G401.6 (cell line): ENCODE results near the gene CAMSAP1.

Experiments
- FAIRE-seq: peaks from 2 replicates; lab custom pipeline; 2012; peaks lifted over from hg19 to GRCh38; lab: Jason Lieb, UNC

The CAMSAP1 gene

DNA sequence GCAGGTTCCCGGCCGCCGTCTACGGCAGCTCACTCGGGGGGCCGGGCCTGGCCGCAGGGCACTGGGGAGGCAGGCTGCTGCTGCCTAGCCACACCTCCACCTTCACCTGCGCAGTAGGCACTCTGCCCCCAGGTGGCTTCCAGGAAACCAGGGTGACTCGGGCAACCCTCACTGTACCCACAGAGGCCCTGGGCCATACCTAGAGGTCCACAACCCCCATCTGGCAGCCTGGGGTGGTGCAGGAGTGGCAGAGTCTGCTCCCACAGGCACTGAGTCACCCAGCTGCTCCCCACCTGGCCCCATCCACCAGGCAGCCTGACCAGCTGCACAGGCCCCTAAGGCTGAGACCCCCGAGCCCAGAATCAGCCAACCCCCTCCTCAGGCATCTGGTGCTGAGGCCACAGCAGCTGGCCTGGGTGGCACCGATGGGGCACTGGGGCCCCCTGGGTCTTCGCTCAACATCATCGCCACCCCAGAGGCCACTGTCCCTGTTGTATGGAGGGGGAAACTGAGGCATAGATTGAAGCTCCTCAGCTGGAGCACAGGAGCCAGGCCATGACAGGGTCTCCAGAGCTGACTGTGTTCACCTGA is 135.2 kb downstream of the CAMSAP1 start:
- FAIRE-seq: no peak

DNA sequence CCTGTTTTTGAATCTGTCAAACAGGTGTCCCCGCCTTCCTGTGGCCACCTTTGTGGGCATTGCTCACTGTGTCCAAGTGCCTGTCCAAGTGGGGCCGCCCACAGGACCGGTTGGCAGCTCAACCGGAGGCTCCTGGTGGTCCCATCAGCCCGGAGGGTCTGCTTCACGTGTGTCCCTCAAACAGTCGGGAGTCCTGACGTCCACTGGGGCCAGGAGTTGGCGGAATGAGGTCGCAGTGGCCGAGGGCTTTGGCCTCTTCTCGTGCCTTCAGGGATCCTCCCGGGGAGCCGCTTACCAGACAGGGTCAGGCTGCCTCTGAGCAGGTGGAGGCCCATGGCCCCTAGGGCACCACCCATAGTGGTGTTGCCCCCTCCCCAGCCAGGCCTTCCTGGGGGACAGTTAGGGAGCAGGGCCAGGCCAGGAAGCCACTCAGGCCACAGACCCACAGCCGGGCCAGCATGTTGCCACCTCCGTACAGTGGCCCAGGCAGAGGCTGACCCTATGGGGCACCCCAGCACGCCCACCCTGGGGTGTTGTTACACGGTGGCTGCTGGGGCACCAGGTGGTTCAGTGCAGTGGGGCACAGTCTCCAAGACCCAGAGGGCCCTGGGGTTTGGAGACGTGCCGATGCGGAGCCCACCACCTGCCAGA is 135.8 kb downstream of the CAMSAP1 start:
- FAIRE-seq: no peak

DNA sequence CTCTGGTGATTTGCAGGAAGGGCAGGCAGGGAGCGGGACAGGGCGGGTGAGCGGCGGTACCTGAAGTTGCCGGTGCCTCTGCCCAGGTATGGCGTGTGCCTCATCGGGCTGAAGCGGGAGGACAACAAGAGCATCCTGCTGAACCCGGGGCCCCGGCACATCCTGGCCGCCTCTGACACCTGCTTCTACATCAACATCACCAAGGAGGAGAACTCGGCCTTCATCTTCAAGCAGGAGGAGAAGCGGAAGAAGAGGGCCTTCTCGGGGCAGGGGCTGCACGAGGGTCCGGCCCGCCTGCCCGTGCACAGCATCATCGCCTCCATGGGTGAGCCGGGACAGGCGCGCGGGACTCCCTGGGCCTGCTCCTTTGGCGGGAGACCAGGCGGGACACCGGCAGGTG is 136.6 kb downstream of the CAMSAP1 start:
- no peak for FAIRE-seq

DNA sequence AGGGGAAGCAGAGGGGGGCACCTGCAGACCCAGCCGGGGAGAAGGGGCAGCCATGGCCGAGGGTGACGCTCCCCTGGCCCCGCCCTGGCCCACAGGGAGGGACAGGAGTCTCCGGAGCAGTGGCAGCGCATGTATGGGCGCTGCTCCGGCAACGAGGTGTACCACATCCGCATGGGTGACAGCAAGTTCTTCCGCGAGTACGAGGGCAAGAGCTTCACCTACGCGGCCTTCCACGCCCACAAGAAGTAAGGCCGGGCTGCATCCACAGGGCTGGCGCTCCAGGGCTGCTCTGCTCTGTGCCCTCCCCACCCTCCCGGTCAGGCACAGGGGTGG is 137.2 kb downstream of the CAMSAP1 start:
- FAIRE-seq: no peak

DNA sequence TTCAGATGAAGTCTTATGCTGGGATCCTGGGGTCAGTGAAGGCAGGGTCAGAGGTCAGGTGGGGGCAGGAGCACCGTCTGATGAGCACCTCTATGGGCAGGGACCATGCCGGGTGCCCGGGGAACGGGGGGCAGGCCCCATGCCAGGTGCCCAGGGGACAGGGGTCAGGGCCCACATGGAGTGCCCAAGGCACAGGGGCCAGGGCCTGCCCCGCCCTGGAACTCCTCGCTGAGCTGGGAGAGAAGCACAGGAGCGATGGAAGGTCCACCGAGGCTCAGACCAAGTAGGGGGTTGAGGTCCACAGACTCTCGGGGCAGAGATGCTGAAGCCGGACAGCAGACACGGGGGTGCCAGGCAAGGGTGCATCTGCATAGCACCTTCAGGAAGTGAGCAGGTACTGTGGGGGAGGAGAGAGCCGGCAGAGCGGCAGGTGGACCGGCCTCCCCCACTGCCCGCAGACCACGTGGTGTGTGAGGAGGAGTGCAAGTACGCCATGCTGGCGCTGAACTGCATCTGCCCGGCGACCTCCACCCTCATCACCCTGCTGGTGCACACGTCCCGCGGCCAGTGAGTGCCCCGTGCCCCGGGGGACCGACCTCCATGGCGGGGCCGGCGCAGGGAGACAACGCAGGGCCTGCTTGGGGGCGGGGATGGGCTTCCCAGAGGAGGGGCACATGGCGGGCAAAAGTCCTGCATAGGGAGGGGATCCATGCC is 137.7 kb downstream of the CAMSAP1 start:
- FAIRE-seq: no peak

DNA sequence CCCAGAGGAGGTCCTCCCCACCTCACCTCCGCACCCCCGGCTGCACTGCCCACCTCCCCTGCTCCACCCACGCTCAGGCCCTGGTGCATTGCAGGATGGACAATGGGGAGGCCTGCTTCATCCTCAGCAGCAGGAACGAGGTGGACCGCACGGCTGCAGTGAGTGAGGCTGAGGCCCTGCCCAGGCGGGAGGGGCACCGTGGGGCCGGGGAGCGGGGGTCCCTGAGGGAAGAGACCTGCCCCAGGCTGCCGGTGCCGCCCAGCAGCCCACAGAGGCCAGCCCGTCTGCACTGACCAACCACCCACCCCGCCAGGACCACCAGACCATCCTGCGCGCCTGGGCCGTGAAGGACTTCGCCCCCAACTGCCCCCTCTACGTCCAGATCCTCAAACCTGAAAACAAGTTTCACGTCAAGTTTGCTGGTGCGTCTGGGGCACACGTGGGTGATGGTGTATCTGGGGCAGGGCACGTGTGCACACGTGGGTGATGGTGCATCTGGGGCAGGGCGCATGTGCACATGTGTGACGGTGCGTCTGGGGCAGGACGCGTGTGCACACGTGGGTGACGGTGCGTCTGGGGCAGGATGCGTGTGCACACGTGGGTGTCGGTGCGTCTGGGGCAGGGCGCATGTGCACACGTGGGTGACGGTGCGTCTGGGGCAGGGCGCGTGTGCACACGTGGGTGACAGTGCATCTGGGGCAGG is 138.7 kb downstream of the CAMSAP1 start:
- no peak for FAIRE-seq

DNA sequence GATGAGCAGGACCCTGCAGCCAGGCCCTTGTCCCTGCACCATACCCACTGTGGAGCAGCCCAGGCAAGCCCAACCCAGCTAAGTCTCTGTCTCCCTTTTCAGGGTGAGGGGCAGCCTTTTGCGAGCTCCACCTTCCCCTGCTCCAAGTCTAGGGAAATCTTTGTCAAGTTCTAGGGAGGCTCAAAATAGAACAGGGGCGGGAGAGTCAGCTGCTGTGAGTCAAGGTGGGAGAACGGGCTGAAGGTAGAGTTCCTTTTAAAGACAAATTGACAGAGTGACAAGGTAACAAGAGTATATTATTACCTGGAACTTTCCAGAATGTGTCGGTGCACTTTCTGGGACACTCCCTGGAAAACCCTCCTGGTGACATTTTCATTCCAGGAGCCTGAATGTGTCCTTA is 140.6 kb downstream of the CAMSAP1 start:
- no peak for FAIRE-seq

DNA sequence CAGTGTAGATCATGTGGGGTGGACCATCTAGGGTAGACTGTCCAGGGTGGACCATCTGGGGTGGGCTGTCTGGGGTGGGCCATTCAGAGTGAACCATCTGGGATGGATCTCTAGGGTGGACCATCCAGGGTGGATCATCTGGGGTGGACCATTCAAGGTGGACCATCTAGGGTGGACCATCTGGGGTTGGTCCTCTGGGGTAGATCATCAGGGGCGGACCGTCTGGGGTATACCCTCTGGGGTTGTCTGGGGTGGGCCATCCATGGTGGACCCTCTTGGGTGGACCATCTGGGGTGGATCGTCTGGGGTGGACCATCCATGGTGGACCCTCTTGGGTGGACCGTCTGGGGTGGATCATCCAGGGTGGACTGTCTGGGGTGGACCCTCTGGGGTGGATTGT is 141.1 kb downstream of the CAMSAP1 start:
- no peak for FAIRE-seq

DNA sequence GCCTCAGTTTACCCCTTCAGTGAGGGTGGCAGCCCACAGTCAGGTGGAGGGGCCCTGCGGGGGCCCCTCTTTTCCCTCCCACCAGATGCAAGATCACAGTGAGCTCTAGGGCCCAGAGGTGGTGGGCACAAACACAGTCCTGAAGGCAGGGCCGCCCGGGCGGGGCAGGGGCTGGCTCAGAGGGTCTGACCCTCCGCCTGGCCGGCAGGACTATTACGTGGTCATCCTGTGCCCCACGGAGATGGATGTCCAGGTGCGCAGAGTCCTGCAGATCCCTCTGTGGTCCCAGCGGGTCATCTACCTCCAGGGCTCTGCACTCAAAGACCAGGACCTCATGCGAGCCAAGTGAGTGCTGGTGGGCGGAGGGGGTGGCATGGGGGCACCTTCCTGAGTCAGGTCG is 141.9 kb downstream of the CAMSAP1 start:
- FAIRE-seq: no peak

DNA sequence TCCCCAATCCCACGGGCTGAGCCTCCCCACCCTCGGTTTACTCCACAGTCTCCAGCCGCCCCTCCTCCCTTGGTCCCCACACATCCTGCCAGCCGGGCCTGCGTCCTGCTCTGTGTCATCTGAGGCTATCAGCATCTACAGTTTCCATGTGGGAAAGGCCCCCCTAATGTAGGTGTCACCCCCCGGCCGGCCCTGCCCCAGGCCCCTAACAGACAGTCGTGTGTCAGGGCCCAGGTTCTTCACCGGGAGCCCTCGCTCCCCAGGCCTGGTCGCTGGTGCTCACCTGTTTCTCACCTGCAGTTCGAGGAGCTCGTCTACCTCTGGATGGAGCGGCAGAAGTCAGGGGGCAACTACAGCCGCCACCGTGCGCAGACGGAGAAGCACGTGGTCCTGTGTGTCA is 142.6 kb downstream of the CAMSAP1 start:
- no peak for FAIRE-seq

DNA sequence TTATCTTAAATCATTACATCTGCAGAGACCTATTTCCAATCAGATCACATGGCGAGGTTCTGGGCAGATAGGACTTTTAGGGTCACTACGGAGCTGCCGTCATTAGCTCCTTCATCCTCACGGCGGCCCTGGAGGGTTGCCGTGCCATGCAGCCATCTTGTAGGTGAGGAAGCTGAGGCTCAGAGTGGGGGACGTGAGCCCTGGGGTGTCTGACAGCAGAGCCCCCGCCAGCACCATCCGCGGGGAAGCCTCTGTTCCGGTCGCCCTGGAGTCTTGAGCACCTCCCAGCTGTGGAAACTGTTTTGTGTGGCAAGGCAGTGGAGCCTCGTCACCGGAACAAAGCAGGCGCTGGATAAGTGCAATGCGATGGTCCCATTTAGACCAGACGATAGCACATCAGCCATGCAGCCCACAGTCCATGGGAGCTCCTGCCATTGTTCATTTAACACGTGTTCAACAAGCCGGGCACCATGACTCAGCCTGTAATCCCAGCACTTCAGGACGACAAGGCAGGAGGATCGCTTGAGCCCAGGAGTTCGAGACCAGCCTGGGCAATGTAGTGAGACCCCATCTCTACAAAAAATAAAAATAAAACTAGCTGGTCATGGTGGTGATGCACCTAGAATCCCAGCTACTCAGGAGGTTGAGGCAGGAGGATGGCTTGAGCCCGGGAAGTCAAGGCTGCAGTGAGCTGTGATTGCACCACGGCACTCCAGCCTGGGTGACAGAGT is 143.5 kb downstream of the CAMSAP1 start:
- FAIRE-seq: no peak

DNA sequence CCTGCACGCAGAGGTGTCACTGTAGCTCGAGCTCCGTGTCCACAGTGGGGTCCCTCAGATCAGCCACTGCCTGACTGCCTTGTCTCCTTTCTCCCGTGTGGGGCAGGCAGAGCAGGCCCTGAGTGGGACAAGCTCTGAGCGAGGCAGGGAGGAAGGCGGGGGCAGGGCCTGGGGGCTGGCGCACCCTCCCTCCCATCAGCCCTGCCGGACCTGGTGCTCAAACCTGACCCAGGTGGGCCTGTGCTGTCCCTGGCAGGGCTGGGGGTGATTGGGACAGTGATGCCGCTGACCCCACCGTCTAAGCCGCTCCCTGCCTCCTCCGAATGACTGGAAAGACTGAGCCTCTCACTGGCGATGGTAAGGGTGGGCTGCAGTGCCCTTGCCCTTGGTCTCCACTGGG is 144.4 kb downstream of the CAMSAP1 start:
- no peak for FAIRE-seq

DNA sequence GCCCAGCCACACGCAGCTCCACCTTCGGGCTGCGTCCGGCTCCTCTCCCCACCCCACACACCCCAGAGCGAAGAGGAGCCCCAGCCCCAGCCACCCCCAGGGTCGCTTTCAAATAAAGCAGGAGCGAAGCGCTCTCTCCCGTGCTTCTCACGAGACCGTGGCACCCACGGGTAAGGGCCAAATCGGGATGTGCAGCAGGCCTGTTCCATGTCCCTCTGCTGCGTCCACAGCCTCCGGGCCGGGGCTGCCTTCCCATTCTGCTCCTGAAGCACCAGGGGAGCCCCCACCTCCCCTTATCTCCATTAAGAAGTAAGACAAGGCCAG is 145.5 kb downstream of the CAMSAP1 start:
- no peak for FAIRE-seq

DNA sequence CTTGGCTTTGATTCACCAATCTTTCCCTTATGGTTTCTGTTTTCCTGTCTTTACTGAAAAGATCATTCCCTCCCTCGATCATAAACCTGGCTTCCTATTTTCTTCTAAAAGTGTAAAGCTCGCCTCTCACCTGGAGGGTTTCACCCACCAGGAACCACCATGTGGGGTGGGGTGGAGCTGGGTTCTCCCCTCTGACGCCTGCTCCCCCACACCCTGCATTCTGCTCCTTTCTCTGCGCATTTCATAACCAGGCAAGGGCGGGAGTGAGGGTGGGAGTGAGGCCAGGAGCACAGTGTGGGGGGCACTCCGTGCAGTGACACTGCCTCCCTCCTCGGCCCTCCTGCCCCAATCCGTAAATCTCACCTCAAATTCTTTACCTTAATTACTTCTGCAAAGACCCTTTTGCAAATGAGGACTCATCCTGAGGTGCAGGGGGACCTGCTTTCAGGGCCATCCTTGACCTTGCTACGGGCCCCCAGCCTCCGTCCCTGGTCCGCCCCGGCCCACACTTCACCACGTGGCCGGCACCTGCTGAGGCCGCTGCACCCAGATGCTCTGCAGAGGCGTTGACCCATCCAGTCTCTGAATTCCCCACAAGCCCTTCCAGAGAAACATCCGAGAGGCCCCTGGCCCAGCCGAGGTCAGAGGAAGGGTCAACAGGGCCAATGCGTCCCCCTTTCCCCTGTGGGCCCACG is 146.0 kb downstream of the CAMSAP1 start:
- FAIRE-seq: no peak

DNA sequence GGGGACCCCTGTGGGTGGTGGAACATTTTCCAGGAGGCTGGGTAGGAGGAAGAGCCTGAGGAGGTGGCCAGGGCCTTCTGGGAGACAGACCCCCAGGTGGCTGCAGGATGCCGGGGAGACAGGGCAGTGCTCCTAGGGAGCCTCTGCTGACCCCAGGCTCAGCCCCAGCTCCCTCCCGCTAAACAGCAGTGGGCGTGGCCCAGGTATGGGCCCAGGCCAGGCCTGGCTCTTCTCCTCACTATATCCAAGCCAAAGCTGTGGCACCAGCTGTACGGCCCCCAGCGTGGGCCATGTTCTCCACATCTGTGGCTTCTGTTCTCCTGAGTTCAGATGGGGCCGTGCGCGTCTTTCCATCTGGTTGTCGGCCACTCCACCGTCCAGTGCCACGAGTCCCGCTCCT is 146.9 kb downstream of the CAMSAP1 start:
- FAIRE-seq: no peak

DNA sequence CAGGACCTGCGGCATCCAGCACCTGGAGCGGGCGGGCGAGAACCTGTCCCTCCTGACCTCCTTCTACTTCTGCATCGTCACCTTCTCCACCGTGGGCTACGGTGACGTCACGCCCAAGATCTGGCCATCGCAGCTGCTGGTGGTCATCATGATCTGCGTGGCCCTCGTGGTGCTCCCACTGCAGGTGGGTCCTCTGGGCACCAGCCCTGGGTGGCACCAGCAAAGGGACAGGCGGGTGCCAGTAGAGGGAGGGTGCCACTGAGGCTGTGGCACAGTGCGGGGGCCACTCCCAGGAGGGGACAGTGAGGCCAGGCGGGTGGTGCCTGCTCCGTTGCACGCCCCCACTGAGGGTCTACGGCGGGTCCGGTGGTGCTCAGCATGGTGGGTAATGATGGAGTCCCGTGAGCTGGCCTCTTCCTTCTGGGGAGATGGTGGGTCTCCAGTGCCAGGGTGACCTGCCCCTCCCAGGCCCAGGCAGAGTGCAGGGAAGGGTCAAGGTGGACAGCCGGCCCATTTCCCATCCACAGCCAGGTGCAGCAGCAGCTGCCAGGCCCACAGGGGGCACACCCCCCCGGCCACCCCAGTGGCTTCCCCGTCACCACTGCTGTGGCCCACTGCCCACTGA is 147.6 kb downstream of the CAMSAP1 start:
- no peak for FAIRE-seq

DNA sequence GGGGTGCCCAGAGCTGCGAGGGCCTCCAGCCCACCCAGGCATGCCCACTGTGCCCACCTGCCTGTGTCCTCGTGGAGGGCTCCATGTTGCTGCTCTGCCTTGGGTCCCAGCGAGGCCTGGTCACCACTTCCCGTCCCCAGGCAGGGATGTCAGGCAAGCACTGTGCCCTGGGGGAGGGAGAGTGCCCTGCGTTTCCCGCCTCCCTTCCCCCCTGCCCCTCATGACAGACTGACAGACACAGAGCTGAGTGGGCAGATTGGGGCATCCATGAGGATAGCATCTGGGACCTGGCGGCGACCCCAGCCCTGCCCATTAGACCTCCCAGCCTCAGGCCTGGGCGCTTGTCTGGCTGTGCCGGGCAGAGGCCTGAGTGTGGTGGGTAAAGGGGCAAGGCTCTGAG is 148.5 kb downstream of the CAMSAP1 start:
- no peak for FAIRE-seq
